Adrenal gland (tissue), 12 donors: Measurements from ENCODE around the gene VPS26B. TPM values are rescaled to one million over a fixed set of nuclear protein-coding genes. Genes with fewer than 3 reads are reported as not detected.
A peak's percentile ranks its signal among the peaks of the same experiment; 100 is the strongest.

Source experiments
- DNase-seq, 7 donors: peaks; one replicate each; pipeline ENCODE4 v3.0.0-alpha.2; 2019 to 2020
- H3K27ac ChIP-seq, 5 donors: fragments of 200-600 bp; sonication (generic) in 4 of 5; 1 replicate in 3 of 5; 2 replicates in 2 of 5; pipeline versions ENCODE4 v1.5.1 to v1.8.0; 2016 to 2020; ENCODE audit warnings: mild to moderate bottlenecking in 1 of 5
- H3K27me3 ChIP-seq: fragments of 200-600 bp; 2 replicates; pipeline ENCODE4 v1.8.0; 2021
- H3K36me3 ChIP-seq, 2 donors: fragments of 200-600 bp; replicated peaks in 1 of 2; 1 replicate in 1 of 2; 2 replicates in 1 of 2; pipeline versions ENCODE4 v1.5.1 to v1.8.0; 2018 to 2022
- H3K4me1 ChIP-seq, 2 donors: fragments of 200-600 bp; replicated peaks in 1 of 2; 1 replicate in 1 of 2; 2 replicates in 1 of 2; pipeline versions ENCODE4 v1.5.1 to v1.8.0; 2018 to 2021
- H3K4me3 ChIP-seq, 4 donors: fragments of 200-600 bp; sonication (generic) in 3 of 4; one replicate each; pipeline ENCODE4 v1.5.1; 2016 to 2018
- H3K9me3 ChIP-seq, 3 donors: fragments of 200-600 bp; sonication (generic) in 1 of 3; replicated peaks in 1 of 3; 1 replicate in 2 of 3; 2 replicates in 1 of 3; pipeline versions ENCODE4 v1.5.1 to v1.8.0; 2016 to 2021
- CTCF ChIP-seq, 6 experiments: fragments of 450-650 bp in 4 of 6; fragments of 200-600 bp in 2 of 6; sonication (generic) in 1 of 6; IDR thresholded peaks; 1 replicate in 5 of 6; 2 replicates in 1 of 6; pipeline versions ENCODE4 v1.5.1 to v1.8.0; 2016 to 2021; ENCODE audit warnings: antibody characterized with exemption in 6 of 6, mild to moderate bottlenecking in 2 of 6, moderate library complexity in 1 of 6
- POLR2A ChIP-seq, 2 donors: fragments of 450-650 bp; IDR thresholded peaks; one replicate each; pipeline ENCODE4 v1.6.1; 2017; ENCODE audit warnings: antibody characterized with exemption in 2 of 2, mild to moderate bottlenecking in 2 of 2, moderate library complexity in 1 of 2
- WGBS, 4 donors: extraction: QIAGEN DNeasy Blood & Tissue Kit in 2 of 4; methylation state at CpG; one replicate each; pipeline versions ENCODE4 v1.1.5 to v1.1.7; 2013 to 2017; 5-methylcytosine and 5-hydroxymethylcytosine counted together
- intact Hi-C, 2 donors: fragments of 100-400 bp; cut with DNase I; formaldehyde crosslinking; loops; one replicate each; pipeline versions ENCODE4 v1.14.1 to v1.15.0; 2022 to 2023
- polyA plus RNA-seq, 3 donors: library from polyadenylated mRNA; stranded (reverse); fragments of 200-250 nt in 2 of 3; fragments of 350-450 nt in 1 of 3; fragmentation: Illumina TruSeq in 1 of 3; extraction: RNeasy Lipid Tissue Mini Kit (QIAGEN cat#74804) in 1 of 3; gene quantifications; one replicate each; pipeline ENCODE4 v1.2.3, GENCODE V29; 2013 to 2014
- total RNA-seq, 9 donors: library from RNA; depleted of rRNA in 4 of 9; stranded (reverse); fragments of >200 nt in 4 of 9; fragments of 120-200 nt in 1 of 9; fragmentation: NEBNext Ultra II Directional in 1 of 9; extraction: Animal tissue kit (Norgen Biotek cat#: 25700) in 1 of 9; gene quantifications; one replicate each; pipeline versions ENCODE4 v1.1.0 to v1.2.4, GENCODE V29; 2013 to 2023
- donor health status: healthy with polysubstance abuse.
- donor health status: Bipolar disorder and iron deficiency.
- donor health status: DM: yes; HTN: yes; CAD: no.
- donor health status: DM: no; HTN: no; CAD: no.
- donor health status: DM: no; HTN: no; CAD: no.
- donor health status: DM: yes; HTN: yes; CAD: no.

VPS26B gene
- total and polyA plus RNA-seq, 12 donors, result 25.3 to 74.6 (median 42.1) TPM

GRCh38 chr11:134244593-134244992 is 20.1 kb downstream of the VPS26B start:
- no peak overlapping the region for H3K4me3 ChIP-seq
- DNase-seq, result no peak
- TF ChIP-seq CTCF (IDR thresholded peaks at IDR 0.05) (peak; percentile 9 to 51 (median 42)), POLR2A (IDR thresholded peaks at IDR 0.05) (no peak)
- no peak overlapping the region for H3K27ac ChIP-seq
- no peaks in the 10 kb centered on the region for H3K4me1 ChIP-seq
- intact Hi-C loops, result no loop called here
- H3K27me3 ChIP-seq, result no peaks in the 10 kb centered on the region
- WGBS, 4 donors, result 52 to 66% (median 62%) methylated on average over 7 of the region's 7 CpGs
- peaks cover 0 to 94% of the 10 kb centered on the region in 2 donors for H3K36me3 ChIP-seq
- H3K9me3 ChIP-seq, result no peaks in the 10 kb centered on the region

- Histone ChIP-seq H3K27ac (no peak overlapping the region), H3K4me1 (no peaks in the 10 kb centered on the region), H3K36me3 (peaks cover 0 to 94% of the 10 kb centered on the region in 2 donors), H3K9me3 (no peaks in the 10 kb centered on the region), H3K4me3 (no peak overlapping the region), H3K27me3 (no peaks in the 10 kb centered on the region)
- DNase-seq, result no peak
- 87 to 95% (median 92%) methylated on average over 6 to 14 of the region's 14 CpGs for WGBS, 4 donors
- intact Hi-C loops, result no loop called here
- TF ChIP-seq CTCF (IDR thresholded peaks at IDR 0.05), result no peak
- TF ChIP-seq POLR2A (IDR thresholded peaks at IDR 0.05), result no peak
These were observed 21.0 kb downstream of the VPS26B start for GRCh38 chr11:134245434-134245833.

- Histone ChIP-seq H3K4me1 (no peaks in the 10 kb centered on the region), H3K36me3 (peaks cover 0 to 96% of the 10 kb centered on the region in 2 donors), H3K27ac (no peak overlapping the region), H3K27me3 (no peaks in the 10 kb centered on the region), H3K4me3 (no peak overlapping the region), H3K9me3 (no peaks in the 10 kb centered on the region)
- TF ChIP-seq CTCF (IDR thresholded peaks at IDR 0.05) (no peak), POLR2A (IDR thresholded peaks at IDR 0.05) (no peak)
- intact Hi-C loops, result no loop called here
- DNase-seq, result no peak
- 82 to 89% (median 85%) methylated on average over 11 of the region's 11 CpGs for WGBS, 4 donors
These were observed 21.6 kb downstream of the VPS26B start for GRCh38 chr11:134246100-134246499.

- peaks cover 0 to 5% of the 10 kb centered on the region in 2 donors for H3K4me1 ChIP-seq
- DNase-seq, result no peak
- no peak overlapping the region for H3K27ac ChIP-seq
- H3K4me3 ChIP-seq, result no peak overlapping the region
- H3K36me3 ChIP-seq, result peaks cover 0 to 90% of the 10 kb centered on the region in 2 donors
- no peaks in the 10 kb centered on the region for H3K27me3 ChIP-seq
- intact Hi-C loops, result no loop called here
- no peaks in the 10 kb centered on the region for H3K9me3 ChIP-seq
- TF ChIP-seq CTCF (IDR thresholded peaks at IDR 0.05) (no peak), POLR2A (IDR thresholded peaks at IDR 0.05) (no peak)
- WGBS, 4 donors, result 86 to 94% (median 90%) methylated on average over 4 of the region's 4 CpGs
These were observed 22.2 kb downstream of the VPS26B start for GRCh38 chr11:134246678-134247077.
